ENCODE results near the gene SEMA4B.

GRCh38 chr15:90228960-90229359 is 27.8 kb downstream of the SEMA4B start:
- TF ChIP-seq, protein P1, sequence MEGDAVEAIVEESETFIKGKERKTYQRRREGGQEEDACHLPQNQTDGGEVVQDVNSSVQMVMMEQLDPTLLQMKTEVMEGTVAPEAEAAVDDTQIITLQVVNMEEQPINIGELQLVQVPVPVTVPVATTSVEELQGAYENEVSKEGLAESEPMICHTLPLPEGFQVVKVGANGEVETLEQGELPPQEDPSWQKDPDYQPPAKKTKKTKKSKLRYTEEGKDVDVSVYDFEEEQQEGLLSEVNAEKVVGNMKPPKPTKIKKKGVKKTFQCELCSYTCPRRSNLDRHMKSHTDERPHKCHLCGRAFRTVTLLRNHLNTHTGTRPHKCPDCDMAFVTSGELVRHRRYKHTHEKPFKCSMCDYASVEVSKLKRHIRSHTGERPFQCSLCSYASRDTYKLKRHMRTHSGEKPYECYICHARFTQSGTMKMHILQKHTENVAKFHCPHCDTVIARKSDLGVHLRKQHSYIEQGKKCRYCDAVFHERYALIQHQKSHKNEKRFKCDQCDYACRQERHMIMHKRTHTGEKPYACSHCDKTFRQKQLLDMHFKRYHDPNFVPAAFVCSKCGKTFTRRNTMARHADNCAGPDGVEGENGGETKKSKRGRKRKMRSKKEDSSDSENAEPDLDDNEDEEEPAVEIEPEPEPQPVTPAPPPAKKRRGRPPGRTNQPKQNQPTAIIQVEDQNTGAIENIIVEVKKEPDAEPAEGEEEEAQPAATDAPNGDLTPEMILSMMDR (IDR thresholded peaks at IDR 0.05), result no peak
- no peak for TF ChIP-seq POLR2A (IDR thresholded peaks at IDR 0.05)
- no peak for TF ChIP-seq POLR2AphosphoS5 (IDR thresholded peaks at IDR 0.05)

All from transverse colon (tissue), 4 donors.